HepG2 (cell line): ENCODE data around the gene ACACB. TPM values are rescaled to one million over a fixed set of nuclear protein-coding genes. Genes with fewer than 3 reads are reported as not detected.

Source experiments
- ATAC-seq: fragments of 200-7000 bp; cut with Tn5 transposase; 3 replicates; pipeline ENCODE4 v1.9.1; 2020; ENCODE audit warnings: mild to moderate bottlenecking, moderate library complexity
- BruUV-seq: library from RNA; stranded (reverse); fragments of 400-500 nt; replicated peaks from 2 replicates; lab custom pipeline; 2021; lab: Mats Ljungman, UMichigan
- CTCF ChIA-PET: fragments of 300-600 bp; formaldehyde crosslinking; extraction: SDS; loops from one replicate; lab custom pipeline; 2021; ENCODE audit warnings: low total read pairs, inconsistent platforms, low intra/inter-chr PET ratio; lab: Yijun Ruan, JAX
- POLR2A ChIA-PET: fragments of 350-600 bp; sonication (Branson Sonifier 250); formaldehyde crosslinking; loops from one replicate; lab custom pipeline; 2020; ENCODE audit warnings: antibody characterized with exemption, inconsistent platforms; lab: Yijun Ruan, JAX
- DNase-seq: peaks from one replicate; pipeline ENCODE4 v3.0.0-alpha.2; 2015; ENCODE audit warnings: low spot score
- FAIRE-seq: peaks from 3 replicates; lab custom pipeline; 2011; peaks lifted over from hg19 to GRCh38; lab: Jason Lieb, UNC
- H2AFZ ChIP-seq: one replicate; pipeline ENCODE4 v1.6.1; 2011; ENCODE audit warnings: low read length, inconsistent platforms
- H3K27ac ChIP-seq: fragments of 300-600 bp; 3 replicates; pipeline ENCODE4 v1.8.0; 2011; ENCODE audit warnings: mixed run types, mild to moderate bottlenecking, mixed read lengths, low read length, inconsistent platforms; ENCODE audit not compliant: insufficient read depth; ENCODE audit errors: extremely low read length
- H3K27me3 ChIP-seq, 2 experiments: fragments of 200-600 bp in 1 of 2; 2 replicates in 1 of 2; 3 replicates in 1 of 2; pipeline versions ENCODE4 v1.6.0 to v1.8.0; 2011; ENCODE audit warnings: low read length in 2 of 2, mild to moderate bottlenecking in 2 of 2, moderate library complexity in 2 of 2, inconsistent platforms in 1 of 2; ENCODE audit not compliant: insufficient read depth in 2 of 2, control insufficient read depth in 1 of 2
- H3K36me3 ChIP-seq, 2 experiments: fragments of 200-600 bp in 1 of 2; replicated peaks in 1 of 2; 2 replicates in 1 of 2; 3 replicates in 1 of 2; pipeline versions ENCODE4 v1.5.1 to v1.8.0; 2011; ENCODE audit warnings: low read length in 2 of 2, inconsistent platforms in 1 of 2; ENCODE audit not compliant: insufficient read depth in 2 of 2, control insufficient read depth in 1 of 2
- H3K4me1 ChIP-seq: 2 replicates; pipeline ENCODE4 v1.5.1; 2012; ENCODE audit warnings: low read length, inconsistent platforms; ENCODE audit not compliant: insufficient read depth
- H3K4me2 ChIP-seq: 2 replicates; pipeline ENCODE4 v1.6.0; 2011; ENCODE audit warnings: low read depth, low read length, inconsistent platforms
- H3K4me3 ChIP-seq, 3 experiments: fragments of 200-600 bp in 1 of 3; sonication (generic), shearing (Covaris generic) in 1 of 3; replicated peaks in 1 of 3; 2 replicates each; pipeline ENCODE4 v1.5.1; 2011 to 2016; ENCODE audit warnings: low read length in 3 of 3, inconsistent platforms in 2 of 3, low read depth in 2 of 3, mild to moderate bottlenecking in 2 of 3, control low read depth in 1 of 3, mixed read lengths in 1 of 3; ENCODE audit not compliant: insufficient read depth in 1 of 3
- H3K79me2 ChIP-seq: one replicate; pipeline ENCODE4 v1.6.1; 2011; ENCODE audit warnings: low read length, inconsistent platforms; ENCODE audit not compliant: insufficient read depth
- H3K9ac ChIP-seq: 2 replicates; pipeline ENCODE4 v1.6.0; 2011; ENCODE audit warnings: mild to moderate bottlenecking, low read depth, low read length, inconsistent platforms; ENCODE audit not compliant: insufficient read depth
- H3K9me3 ChIP-seq: 2 replicates; pipeline ENCODE4 v1.5.1; 2012; ENCODE audit warnings: mild to moderate bottlenecking, low read length
- H4K20me1 ChIP-seq: 2 replicates; pipeline ENCODE4 v1.6.0; 2011; ENCODE audit warnings: inconsistent platforms, mild to moderate bottlenecking, low read length, moderate library complexity; ENCODE audit not compliant: insufficient read depth
- JUN ChIP-seq: sonication (generic); formaldehyde crosslinking; IDR thresholded peaks from 2 replicates; pipeline ENCODE4 v1.4.0; 2020; ENCODE audit warnings: mild to moderate bottlenecking, missing genetic modification reagents
- PRDM15 ChIP-seq: sonication (generic); formaldehyde crosslinking; IDR thresholded peaks from 2 replicates; pipeline ENCODE4 v1.4.0; 2020; ENCODE audit warnings: missing genetic modification reagents
- TERF1 ChIP-seq: sonication (generic); formaldehyde crosslinking; IDR thresholded peaks from 2 replicates; pipeline ENCODE4 v1.8.0; 2022; ENCODE audit warnings: mild to moderate bottlenecking, missing genetic modification reagents, moderate library complexity
- TRAFD1 ChIP-seq: sonication (generic); formaldehyde crosslinking; IDR thresholded peaks from 2 replicates; pipeline ENCODE4 v1.5.1; 2020; ENCODE audit warnings: missing genetic modification reagents, mild to moderate bottlenecking, borderline replicate concordance
- ZBTB2 ChIP-seq: sonication (generic); formaldehyde crosslinking; IDR thresholded peaks from 2 replicates; pipeline ENCODE4 v1.8.0; 2022; ENCODE audit warnings: low read depth, missing genetic modification reagents
- ZBTB49 ChIP-seq: sonication (generic); formaldehyde crosslinking; IDR thresholded peaks from 2 replicates; pipeline ENCODE4 v1.4.0; 2020; ENCODE audit warnings: missing genetic modification reagents, borderline replicate concordance
- ZNF652 ChIP-seq: IDR thresholded peaks from 2 replicates; pipeline ENCODE4 v1.6.1; 2016; ENCODE audit warnings: low read depth, borderline replicate concordance
- WGBS: methylation state at CpG from one replicate; pipeline ENCODE4 v1.1.6; 2017; ENCODE audit warnings: low lambda C conversion rate; 5-methylcytosine and 5-hydroxymethylcytosine counted together
- in situ Hi-C: cut with HindIII; loops from 2 replicates; pipeline ENCODE4 v1.10.0; 2017; ENCODE audit warnings: low pct_unique_long_range_greater_than_20kb; ENCODE audit not compliant: extremely low pct_ligation_motif_present
- intact Hi-C: fragments of 100-400 bp; cut with micrococcal nuclease; formaldehyde crosslinking; loops from one replicate; pipeline ENCODE4 v1.10.0; 2022; ENCODE audit not compliant: unreplicated experiment
- polyA plus RNA-seq, 8 experiments: library from polyadenylated mRNA; depleted of rRNA in 3 of 8; stranded (reverse) in 7 of 8; unstranded in 1 of 8; fragments of >200 nt; fragmentation: Illumina TruSeq in 4 of 8; extraction: Trizol in 4 of 8; gene quantifications; 2 replicates each; pipeline versions ENCODE4 v1.2.1 to v1.2.3, GENCODE V29; 2011 to 2016; ENCODE audit warnings: low read depth in 4 of 8, missing spikeins in 1 of 8, mixed read lengths in 1 of 8; ENCODE audit not compliant: insufficient read depth in 1 of 8
- total RNA-seq, 5 experiments: library from RNA; depleted of rRNA; stranded (reverse); fragments of >200 nt; fragmentation: Illumina TruSeq; extraction: Trizol; gene quantifications; 2 replicates each; pipeline ENCODE4 v1.2.3, GENCODE V29; 2016; ENCODE audit warnings: low read depth in 1 of 5
- TF ChIP-seq, protein P1 (sequence below): sonication (generic); formaldehyde crosslinking; conservative IDR thresholded peaks from 2 replicates; pipeline ENCODE4 v1.4.0; 2020; ENCODE audit warnings: missing genetic modification reagents
- TF ChIP-seq, protein P2 (sequence below): sonication (generic); formaldehyde crosslinking; IDR thresholded peaks from 2 replicates; pipeline ENCODE4 v1.5.0; 2020; ENCODE audit warnings: missing genetic modification reagents, mild to moderate bottlenecking, borderline replicate concordance

The ACACB gene
- total and polyA plus RNA-seq, 2 of the 13 experiments (the other 11 are each of a cell fraction or from before 2014, with no cell fraction given) = 6.2 to 8.6 TPM

DNA sequence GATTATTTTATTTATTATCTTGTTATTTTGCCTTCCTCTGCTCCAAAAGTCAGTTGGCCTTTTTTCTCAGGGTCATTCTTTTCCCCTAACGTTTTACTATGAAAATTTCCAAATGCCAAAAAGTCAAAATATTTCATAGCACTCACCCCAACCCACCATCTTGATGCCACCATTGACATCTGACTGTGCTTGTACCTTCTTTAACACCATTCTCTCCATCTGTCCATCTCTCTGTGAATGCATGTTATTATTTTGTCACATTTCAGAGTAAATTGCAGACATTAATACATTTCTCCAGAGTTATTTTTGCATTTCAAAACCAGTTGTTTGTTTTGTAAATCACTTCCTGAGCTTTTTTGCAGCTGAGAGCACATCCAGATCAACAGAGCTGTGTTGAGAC lies 154.1 kb downstream of the ACACB start (continued):
- TF ChIP-seq, protein P1, sequence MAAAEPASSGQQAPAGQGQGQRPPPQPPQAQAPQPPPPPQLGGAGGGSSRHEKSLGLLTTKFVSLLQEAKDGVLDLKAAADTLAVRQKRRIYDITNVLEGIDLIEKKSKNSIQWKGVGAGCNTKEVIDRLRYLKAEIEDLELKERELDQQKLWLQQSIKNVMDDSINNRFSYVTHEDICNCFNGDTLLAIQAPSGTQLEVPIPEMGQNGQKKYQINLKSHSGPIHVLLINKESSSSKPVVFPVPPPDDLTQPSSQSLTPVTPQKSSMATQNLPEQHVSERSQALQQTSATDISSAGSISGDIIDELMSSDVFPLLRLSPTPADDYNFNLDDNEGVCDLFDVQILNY (CRISPR knock-in tag) = no peak

DNA sequence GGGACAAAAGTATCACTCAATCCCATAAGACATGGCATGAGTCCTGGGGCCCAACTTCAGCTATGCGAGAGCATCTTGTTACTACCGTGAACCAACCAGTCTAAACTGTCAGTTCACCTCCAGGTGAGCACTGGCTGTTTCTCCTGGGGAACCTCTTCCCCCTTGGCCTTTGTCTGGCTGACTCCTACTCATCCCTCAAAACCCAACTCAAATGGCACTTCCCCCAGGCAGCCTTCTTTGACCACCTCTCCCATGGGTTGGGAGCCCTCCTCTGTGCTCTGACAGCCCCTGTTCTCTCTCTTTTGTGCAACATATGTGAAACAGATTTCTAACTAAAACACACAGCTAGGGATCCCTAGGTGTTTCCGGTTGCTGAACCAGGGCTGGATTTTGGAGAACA lies 155.0 kb downstream of the ACACB start:
- H3K27ac ChIP-seq = no peak overlapping the region
- no peaks in the 10 kb centered on the region; a peak in 1 of 5 replicates for H3K36me3 ChIP-seq
- H3K27me3 ChIP-seq = no peaks in the 10 kb centered on the region
- whole genome bisulfite sequencing = 95% methylated on average over 2 of the region's 3 CpGs
- ChIA-PET CTCF (no interaction called here), POLR2A (no interaction called here)
- H3K4me3 ChIP-seq = no peak overlapping the region
- ATAC-seq (no peak), FAIRE-seq (no peak), DNase-seq (no peak)
- no peak overlapping the region for H3K4me2 ChIP-seq
- BruUV-seq = no TSS peak
- H3K4me1 ChIP-seq = peaks cover 2% of the 10 kb centered on the region
- no peaks in the 10 kb centered on the region for H3K79me2 ChIP-seq
- no peaks in the 10 kb centered on the region for H4K20me1 ChIP-seq
- no peak overlapping the region for H2AFZ ChIP-seq
- in situ Hi-C loops = no loop called here
- H3K9ac ChIP-seq = no peak overlapping the region
- no peaks in the 10 kb centered on the region for H3K9me3 ChIP-seq
- intact Hi-C loops = no loop called here
- TF ChIP-seq PRDM15 (CRISPR knock-in tag) = no peak
- TF ChIP-seq TERF1 (CRISPR knock-in tag) = no peak
- no peak for TF ChIP-seq ZBTB49 (CRISPR knock-in tag)
- TF ChIP-seq ZBTB2 (CRISPR knock-in tag) = no peak
- TF ChIP-seq, protein P2, sequence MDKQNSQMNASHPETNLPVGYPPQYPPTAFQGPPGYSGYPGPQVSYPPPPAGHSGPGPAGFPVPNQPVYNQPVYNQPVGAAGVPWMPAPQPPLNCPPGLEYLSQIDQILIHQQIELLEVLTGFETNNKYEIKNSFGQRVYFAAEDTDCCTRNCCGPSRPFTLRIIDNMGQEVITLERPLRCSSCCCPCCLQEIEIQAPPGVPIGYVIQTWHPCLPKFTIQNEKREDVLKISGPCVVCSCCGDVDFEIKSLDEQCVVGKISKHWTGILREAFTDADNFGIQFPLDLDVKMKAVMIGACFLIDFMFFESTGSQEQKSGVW (CRISPR knock-in tag) = no peak
- no peak for TF ChIP-seq ZNF652 (CRISPR knock-in tag)
- no peak for TF ChIP-seq TRAFD1
- TF ChIP-seq JUN = no peak
